Right atrium auricular region (tissue), 2 donors: ENCODE data around the gene RPS6KA3. TPM values are rescaled to one million over a fixed set of nuclear protein-coding genes. Genes with fewer than 3 reads are reported as not detected.
"Not testable (repeated sequence)": the region's sequence is repeated elsewhere in the genome, so short reads cannot be mapped to it uniquely, and the experiment has no call there.

Source experiments
- DNase-seq: peaks from one replicate; pipeline ENCODE4 v3.0.0-alpha.2; 2019; ENCODE audit warnings: low spot score
- H3K27ac ChIP-seq, 2 donors: fragments of 200-600 bp; sonication (generic); 1 replicate in 1 of 2; 2 replicates in 1 of 2; pipeline ENCODE4 v1.5.1; 2016 to 2019
- H3K27me3 ChIP-seq, 2 donors: fragments of 200-600 bp; sonication (generic); one replicate each; pipeline versions ENCODE4 v1.5.1 to v1.6.0; 2017 to 2019
- H3K36me3 ChIP-seq: fragments of 200-600 bp; sonication (generic); one replicate; pipeline ENCODE4 v1.5.1; 2016
- H3K4me1 ChIP-seq, 2 donors: fragments of 200-600 bp; sonication (generic); one replicate each; pipeline versions ENCODE4 v1.5.1 to v1.6.0; 2017 to 2019
- H3K4me3 ChIP-seq, 2 donors: fragments of 200-600 bp; sonication (generic); 1 replicate in 1 of 2; 2 replicates in 1 of 2; pipeline ENCODE4 v1.5.1; 2017 to 2019; ENCODE audit warnings: mild to moderate bottlenecking in 1 of 2, moderate library complexity in 1 of 2
- H3K9me3 ChIP-seq, 2 donors: fragments of 200-600 bp; sonication (generic); one replicate each; pipeline ENCODE4 v1.5.1; 2019
- CTCF ChIP-seq, 2 donors: fragments of 200-600 bp; sonication (generic); IDR thresholded peaks; one replicate each; pipeline ENCODE4 v1.5.1; 2019; ENCODE audit warnings: antibody characterized with exemption in 2 of 2
- total RNA-seq, 2 donors: library from RNA; depleted of rRNA; stranded (reverse); fragments of >200 nt; gene quantifications; one replicate each; pipeline ENCODE4 v1.1.0, GENCODE V29; 2016

RPS6KA3 gene
- total RNA-seq, 2 donors from 2014 or later, result 25.4 to 30.5 TPM

GRCh38 chrX:20252381-20253231 is 14.1 kb downstream of the RPS6KA3 start:
- Histone ChIP-seq H3K36me3 (no peaks in the 10 kb centered on the region), H3K9me3 (peaks cover 0 to 11% of the 10 kb centered on the region in 2 donors), H3K4me1 (no peaks in the 10 kb centered on the region), H3K27ac (no peak overlapping the region), H3K27me3 (no peaks in the 10 kb centered on the region), H3K4me3 (no peak overlapping the region)
- DNase-seq, result no peak
- TF ChIP-seq CTCF (IDR thresholded peaks at IDR 0.05), result peak; percentile 27 to 66

- no peak overlapping the region for H3K27ac ChIP-seq
- DNase-seq, result no peak
- H3K9me3 ChIP-seq, result peaks cover 0 to 11% of the 10 kb centered on the region in 2 donors
- H3K4me3 ChIP-seq, result no peak overlapping the region
- no peaks in the 10 kb centered on the region for H3K4me1 ChIP-seq
- no peaks in the 10 kb centered on the region for H3K27me3 ChIP-seq
- TF ChIP-seq CTCF (IDR thresholded peaks at IDR 0.05), result no peak
- H3K36me3 ChIP-seq, result no peaks in the 10 kb centered on the region
Measured at GRCh38 chrX:20251691-20252090, 15.0 kb downstream of the RPS6KA3 start.

- not testable (repeated sequence) for DNase-seq, H3K4me3 ChIP-seq, H3K27ac ChIP-seq, H3K27me3 ChIP-seq, H3K36me3 ChIP-seq, H3K4me1 ChIP-seq
- peaks cover 0 to 11% of the 10 kb centered on the region in 2 donors for H3K9me3 ChIP-seq
Measured at GRCh38 chrX:20250146-20250545, 16.6 kb downstream of the RPS6KA3 start.

GRCh38 chrX:20248592-20249192 is 18.0 kb downstream of the RPS6KA3 start:
- no peak for TF ChIP-seq CTCF (IDR thresholded peaks at IDR 0.05)
- no peak for DNase-seq

GRCh38 chrX:20244931-20245330 is 21.8 kb downstream of the RPS6KA3 start:
- no peak for TF ChIP-seq CTCF (IDR thresholded peaks at IDR 0.05)
- H3K27ac ChIP-seq, result no peak overlapping the region
- H3K4me3 ChIP-seq, result no peak overlapping the region
- no peaks in the 10 kb centered on the region for H3K36me3 ChIP-seq
- H3K9me3 ChIP-seq, result peaks cover 0 to 13% of the 10 kb centered on the region in 2 donors
- DNase-seq, result no peak
- H3K4me1 ChIP-seq, result no peaks in the 10 kb centered on the region
- H3K27me3 ChIP-seq, result no peaks in the 10 kb centered on the region

More at GRCh38 chrX:20248592-20249192, 18.0 kb downstream of the RPS6KA3 start:
- no peaks in the 10 kb centered on the region for H3K36me3 ChIP-seq
- H3K9me3 ChIP-seq, result peaks cover 0 to 11% of the 10 kb centered on the region in 2 donors
- no peaks in the 10 kb centered on the region for H3K4me1 ChIP-seq
- no peak overlapping the region for H3K4me3 ChIP-seq
- H3K27ac ChIP-seq, result no peak overlapping the region
- no peaks in the 10 kb centered on the region for H3K27me3 ChIP-seq

- no peak for TF ChIP-seq CTCF (IDR thresholded peaks at IDR 0.05)
- no peaks in the 10 kb centered on the region for H3K4me1 ChIP-seq
- H3K27me3 ChIP-seq, result no peaks in the 10 kb centered on the region
- no peaks in the 10 kb centered on the region for H3K36me3 ChIP-seq
- DNase-seq, result no peak
- H3K9me3 ChIP-seq, result peaks cover 0 to 21% of the 10 kb centered on the region in 2 donors
- H3K4me3 ChIP-seq, result no peak overlapping the region
- H3K27ac ChIP-seq, result no peak overlapping the region
Measured at GRCh38 chrX:20240201-20240600, 26.5 kb downstream of the RPS6KA3 start.
